Omental fat pad (tissue), 4 donors: ENCODE results near the gene CYTH2. TPM values are rescaled to one million over a fixed set of nuclear protein-coding genes. Genes with fewer than 3 reads are reported as not detected.
"Not testable (repeated sequence)": the region's sequence is repeated elsewhere in the genome, so short reads cannot be mapped to it uniquely, and the experiment has no call there.

Experiments
- ATAC-seq: fragments of 150-250 bp; one replicate; pipeline ENCODE4 v1.9.1; 2016; ENCODE audit warnings: mild to moderate bottlenecking, moderate library complexity; ENCODE audit not compliant: low FRiP score
- DNase-seq: peaks from one replicate; pipeline ENCODE4 v3.0.0-alpha.2; 2019; ENCODE audit warnings: low spot score
- total RNA-seq, 4 donors: library from RNA; depleted of rRNA; stranded (reverse); fragments of >200 nt; gene quantifications; one replicate each; pipeline ENCODE4 v1.1.0, GENCODE V29; 2016
- TF ChIP-seq, protein P1 (sequence below), 3 donors: fragments of 450-650 bp; IDR thresholded peaks; one replicate each; pipeline ENCODE4 v1.5.1; 2016 to 2017; ENCODE audit warnings: antibody characterized with exemption in 3 of 3, mild to moderate bottlenecking in 3 of 3, moderate library complexity in 2 of 3

The CYTH2 gene
- total RNA-seq, 4 donors from 2014 or later, result 19.2 to 49.7 (median 26.8) TPM

GRCh38 chr19:48516536-48516935 is 47.4 kb downstream of the CYTH2 start:
- TF ChIP-seq, protein P1, sequence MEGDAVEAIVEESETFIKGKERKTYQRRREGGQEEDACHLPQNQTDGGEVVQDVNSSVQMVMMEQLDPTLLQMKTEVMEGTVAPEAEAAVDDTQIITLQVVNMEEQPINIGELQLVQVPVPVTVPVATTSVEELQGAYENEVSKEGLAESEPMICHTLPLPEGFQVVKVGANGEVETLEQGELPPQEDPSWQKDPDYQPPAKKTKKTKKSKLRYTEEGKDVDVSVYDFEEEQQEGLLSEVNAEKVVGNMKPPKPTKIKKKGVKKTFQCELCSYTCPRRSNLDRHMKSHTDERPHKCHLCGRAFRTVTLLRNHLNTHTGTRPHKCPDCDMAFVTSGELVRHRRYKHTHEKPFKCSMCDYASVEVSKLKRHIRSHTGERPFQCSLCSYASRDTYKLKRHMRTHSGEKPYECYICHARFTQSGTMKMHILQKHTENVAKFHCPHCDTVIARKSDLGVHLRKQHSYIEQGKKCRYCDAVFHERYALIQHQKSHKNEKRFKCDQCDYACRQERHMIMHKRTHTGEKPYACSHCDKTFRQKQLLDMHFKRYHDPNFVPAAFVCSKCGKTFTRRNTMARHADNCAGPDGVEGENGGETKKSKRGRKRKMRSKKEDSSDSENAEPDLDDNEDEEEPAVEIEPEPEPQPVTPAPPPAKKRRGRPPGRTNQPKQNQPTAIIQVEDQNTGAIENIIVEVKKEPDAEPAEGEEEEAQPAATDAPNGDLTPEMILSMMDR (IDR thresholded peaks at IDR 0.05), result no peak
- ATAC-seq (no peak), DNase-seq (no peak)

DNA sequence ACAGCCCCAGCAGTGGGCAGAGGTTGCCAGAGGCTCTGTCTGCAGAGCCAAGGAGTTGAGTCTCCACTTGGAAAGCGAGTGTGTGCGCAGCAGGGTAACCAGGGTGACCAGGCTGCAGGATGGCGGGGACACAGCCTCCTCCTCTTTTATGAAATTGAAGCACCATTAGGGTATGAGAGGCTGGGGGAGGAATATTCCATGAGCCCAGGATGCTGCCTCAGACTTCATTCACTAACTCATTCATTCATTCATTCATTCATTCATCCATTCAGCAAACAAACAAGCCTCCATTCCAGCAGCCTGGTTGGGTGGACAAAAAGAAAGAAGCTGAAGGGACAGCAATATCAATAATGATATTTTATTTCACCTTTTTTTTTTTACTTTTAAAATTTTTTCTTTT is 49.0 kb downstream of the CYTH2 start:
- no peak for DNase-seq
- TF ChIP-seq, protein P1 (IDR thresholded peaks at IDR 0.05), result no peak
- ATAC-seq, result no peak

DNA sequence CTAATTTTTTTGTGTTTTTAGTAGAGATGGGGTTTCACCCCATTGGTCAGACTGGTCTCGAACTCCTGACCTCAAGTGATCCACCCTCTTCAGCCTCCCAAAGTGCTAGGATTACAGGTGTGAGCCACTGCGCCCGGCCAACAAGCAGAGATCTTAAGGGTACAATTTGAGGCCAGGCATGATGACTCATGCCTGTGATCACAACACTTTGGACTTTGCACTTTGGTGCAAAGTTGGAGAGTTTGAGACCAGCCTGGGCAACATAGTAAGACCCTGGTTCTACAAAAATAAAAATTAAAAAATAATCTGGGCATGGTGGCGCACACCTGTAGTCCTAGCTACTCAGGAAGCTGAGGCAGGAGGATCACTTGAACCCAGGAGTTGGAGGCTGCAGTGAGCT is 50.3 kb downstream of the CYTH2 start:
- not testable (repeated sequence) for DNase-seq, ATAC-seq

- no peak for DNase-seq
These were observed 51.0 kb downstream of the CYTH2 start for GRCh38 chr19:48520134-48520533.

DNA sequence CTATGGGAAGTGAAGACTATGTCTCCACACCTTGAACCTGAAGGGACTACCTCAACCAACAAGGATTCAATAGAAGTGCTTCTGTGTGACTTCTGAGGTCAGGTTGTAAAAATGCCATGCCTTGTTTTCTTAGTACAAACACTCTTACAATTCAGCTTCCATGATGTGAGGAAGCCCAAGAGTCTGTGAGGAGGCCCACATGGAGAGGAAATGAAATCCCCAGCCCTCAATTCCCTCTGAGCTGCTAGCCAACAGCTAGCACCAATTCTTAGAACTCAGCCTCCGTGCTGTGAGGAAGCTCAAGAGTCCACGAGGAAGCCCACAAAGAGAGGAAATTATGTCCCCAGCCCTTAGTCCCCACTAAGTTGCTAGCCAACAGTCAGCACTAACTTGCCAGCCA is 55.1 kb downstream of the CYTH2 start:
- no peak for DNase-seq
- TF ChIP-seq, protein P1 (IDR thresholded peaks at IDR 0.05), result no peak
- no peak for ATAC-seq

More at GRCh38 chr19:48520134-48520533, 51.0 kb downstream of the CYTH2 start:
- TF ChIP-seq, protein P1 (IDR thresholded peaks at IDR 0.05), result no peak
- no peak for ATAC-seq

GRCh38 chr19:48524732-48525131 is 55.6 kb downstream of the CYTH2 start:
- no peak for ATAC-seq
- TF ChIP-seq, protein P1 (IDR thresholded peaks at IDR 0.05), result no peak
- DNase-seq, result no peak

- no peak for ATAC-seq
- DNase-seq, result no peak
- TF ChIP-seq, protein P1 (IDR thresholded peaks at IDR 0.05), result no peak
These were observed 60.0 kb downstream of the CYTH2 start for GRCh38 chr19:48529156-48529555.
